ENCODE measurements around the gene CHMP5. TPM values are rescaled to one million over a fixed set of nuclear protein-coding genes. Genes with fewer than 3 reads are reported as not detected.

CHMP5 gene
- polyA plus RNA-seq, 3 donors: 33.5 to 72.5 (median 65.0) TPM

- Histone ChIP-seq H3K4me3 (replicated peaks in 1 of 3; ENCODE audit: low read depth in 2 of 3, low read length in 3 of 3) (no peak overlapping the region), H3K4me2 (replicated peaks; ENCODE audit: extremely low read depth, low read length, poor library complexity, severe bottlenecking) (no peak overlapping the region), H3K27me3 (ENCODE audit: control insufficient read depth in 2 of 2, insufficient read depth in 2 of 2, low read length in 2 of 2) (no peaks in the 10 kb centered on the region), H2AFZ (ENCODE audit: insufficient read depth, low read depth, low read length, poor library complexity, severe bottlenecking) (no peak overlapping the region), H3K9me3 (replicated peaks in 1 of 2; ENCODE audit: control insufficient read depth in 1 of 2, insufficient read depth in 1 of 2, low read length in 2 of 2) (no peaks in the 10 kb centered on the region), H4K20me1 (ENCODE audit: insufficient read depth, low read length) (no peaks in the 10 kb centered on the region), H3K9ac (ENCODE audit: insufficient read depth, low read length, poor library complexity, severe bottlenecking) (no peak overlapping the region), H3K79me2 (ENCODE audit: insufficient read depth, low read length) (peaks cover 29% of the 10 kb centered on the region), H3K27ac (ENCODE audit: low read depth in 1 of 2, low read length in 2 of 2) (peak overlapping the region in 1 of 2 donors; percentile 99), H3K36me3 (replicated peaks in 1 of 2; ENCODE audit: control insufficient read depth in 1 of 2, insufficient read depth in 2 of 2, low read length in 2 of 2) (peaks cover 3 to 27% of the 10 kb centered on the region in 2 donors), H3K4me1 (ENCODE audit: control insufficient read depth in 1 of 2, insufficient read depth in 2 of 2, low read length in 2 of 2) (peaks cover 25 to 41% of the 10 kb centered on the region in 2 donors)
- no peaks in the 10 kb centered on the region for H3K9me3 Mint-ChIP-seq
- peaks cover 39% of the 10 kb centered on the region for H3K4me1 Mint-ChIP-seq
- TF ChIP-seq CTCF (IDR thresholded peaks at IDR 0.05): no peak
- no peaks in the 10 kb centered on the region for H3K27me3 Mint-ChIP-seq (ENCODE audit: low read depth in 3 of 3)
- no CpG with 5 or more reads among the region's 4 CpGs for WGBS (ENCODE audit: insufficient coverage)
- no peak for DNase-seq
- peaks cover 23 to 24% of the 10 kb centered on the region in 2 donors for H3K36me3 Mint-ChIP-seq
- no peak overlapping the region for H3K4me3 Mint-ChIP-seq
- peak overlapping the region in 5 of 7 donors; percentile 76 to 100 (median 83) for H3K27ac Mint-ChIP-seq
- intact Hi-C loops (cut with micrococcal nuclease): no loop called here
These were observed 23.4 kb downstream of the CHMP5 start for GRCh38 chr9:33288235-33288634.

- peak in 1 of 3 donors; percentile 8 for DNase-seq
- TF ChIP-seq CTCF (IDR thresholded peaks at IDR 0.05): no peak
- Histone ChIP-seq H3K4me3 (replicated peaks in 1 of 3; ENCODE audit: low read depth in 2 of 3, low read length in 3 of 3) (peak overlapping the region in 1 of 3 experiments; percentile 84), H3K27me3 (ENCODE audit: control insufficient read depth in 2 of 2, insufficient read depth in 2 of 2, low read length in 2 of 2) (no peaks in the 10 kb centered on the region), H2AFZ (ENCODE audit: insufficient read depth, low read depth, low read length, poor library complexity, severe bottlenecking) (peak overlapping the region; percentile 71), H3K79me2 (ENCODE audit: insufficient read depth, low read length) (peaks cover 36% of the 10 kb centered on the region), H3K4me1 (ENCODE audit: control insufficient read depth in 1 of 2, insufficient read depth in 2 of 2, low read length in 2 of 2) (peaks cover 25 to 41% of the 10 kb centered on the region in 2 donors), H4K20me1 (ENCODE audit: insufficient read depth, low read length) (no peaks in the 10 kb centered on the region), H3K4me2 (replicated peaks; ENCODE audit: extremely low read depth, low read length, poor library complexity, severe bottlenecking) (peak overlapping the region; percentile 76), H3K36me3 (replicated peaks in 1 of 2; ENCODE audit: control insufficient read depth in 1 of 2, insufficient read depth in 2 of 2, low read length in 2 of 2) (peaks cover 3 to 25% of the 10 kb centered on the region in 2 donors), H3K9me3 (replicated peaks in 1 of 2; ENCODE audit: control insufficient read depth in 1 of 2, insufficient read depth in 1 of 2, low read length in 2 of 2) (no peaks in the 10 kb centered on the region), H3K27ac (ENCODE audit: low read depth in 1 of 2, low read length in 2 of 2) (peak overlapping the region; percentile 99 to 100), H3K9ac (ENCODE audit: insufficient read depth, low read length, poor library complexity, severe bottlenecking) (peak overlapping the region; percentile 96)
- no peaks in the 10 kb centered on the region for H3K9me3 Mint-ChIP-seq
- no peaks in the 10 kb centered on the region for H3K27me3 Mint-ChIP-seq (ENCODE audit: low read depth in 3 of 3)
- peaks cover 17 to 20% of the 10 kb centered on the region in 2 donors for H3K36me3 Mint-ChIP-seq
- no peak overlapping the region for H3K4me3 Mint-ChIP-seq
- intact Hi-C loops (cut with micrococcal nuclease): no loop called here
- peak overlapping the region; percentile 99 to 100 (median 100) for H3K27ac Mint-ChIP-seq
- 43% methylated on average over 10 of the region's 14 CpGs for WGBS (ENCODE audit: insufficient coverage)
- H3K4me1 Mint-ChIP-seq: peaks cover 41% of the 10 kb centered on the region
These were observed 24.1 kb downstream of the CHMP5 start for GRCh38 chr9:33288828-33289483.

All from CD14-positive monocyte (primary cell).